GM18868 (cell line): ENCODE results near the gene HDAC7.
"Not testable (repeated sequence)": the region's sequence is repeated elsewhere in the genome, so short reads cannot be mapped to it uniquely, and the experiment has no call there.

Experiments
- ATAC-seq: cut with Tn5 transposase; IDR thresholded peaks from one replicate; pipeline ENCODE4 v1.9.1; 2021; ENCODE audit warnings: mild to moderate bottlenecking, moderate library complexity; ENCODE audit not compliant: unreplicated experiment

Gene HDAC7

GRCh38 chr12:47850153-47851084 is 30.7 kb upstream of the HDAC7 start:
- no peak for ATAC-seq

- ATAC-seq, result no peak
Measured at GRCh38 chr12:47849261-47849660, 29.6 kb upstream of the HDAC7 start.

GRCh38 chr12:47848853-47849252 is 29.1 kb upstream of the HDAC7 start:
- no peak for ATAC-seq

- no peak for ATAC-seq
Measured at GRCh38 chr12:47846294-47846996, 26.7 kb upstream of the HDAC7 start.

GRCh38 chr12:47845081-47845480 is 25.4 kb upstream of the HDAC7 start:
- no peak for ATAC-seq

GRCh38 chr12:47844264-47845019 is 24.7 kb upstream of the HDAC7 start:
- ATAC-seq, result no peak

- ATAC-seq, result no peak
Measured at GRCh38 chr12:47843226-47843980, 23.7 kb upstream of the HDAC7 start.

- ATAC-seq, result not testable (repeated sequence)
Measured at GRCh38 chr12:47842543-47842942, 22.8 kb upstream of the HDAC7 start.

- ATAC-seq, result no peak
Measured at GRCh38 chr12:47841910-47842309, 22.2 kb upstream of the HDAC7 start.

- no peak for ATAC-seq
Measured at GRCh38 chr12:47841501-47841900, 21.8 kb upstream of the HDAC7 start.

- ATAC-seq, result no peak
Measured at GRCh38 chr12:47840571-47840970, 20.9 kb upstream of the HDAC7 start.

- no peak for ATAC-seq
Measured at GRCh38 chr12:47839214-47839876, 19.6 kb upstream of the HDAC7 start.

GRCh38 chr12:47838286-47838931 is 18.7 kb upstream of the HDAC7 start:
- no peak for ATAC-seq

- ATAC-seq, result no peak
Measured at GRCh38 chr12:47837190-47838171, 17.8 kb upstream of the HDAC7 start.

- ATAC-seq, result no peak
Measured at GRCh38 chr12:47835831-47836155, 16.1 kb upstream of the HDAC7 start.

- ATAC-seq, result no peak
Measured at GRCh38 chr12:47835006-47835830, 15.5 kb upstream of the HDAC7 start.

- ATAC-seq, result no peak
Measured at GRCh38 chr12:47834199-47834903, 14.6 kb upstream of the HDAC7 start.
